Neural cell (in vitro differentiated cells): ENCODE results near the gene PNPLA4. TPM values are rescaled to one million over a fixed set of nuclear protein-coding genes. Genes with fewer than 3 reads are reported as not detected.
A peak's percentile ranks its signal among the peaks of the same experiment; 100 is the strongest.

Source experiments
- H2AFZ ChIP-seq: fragments of 200-600, 300-800 bp; sonication (generic), shearing (Covaris generic); 2 replicates; pipeline ENCODE4 v1.6.0; 2014; ENCODE audit warnings: low read depth, mild to moderate bottlenecking, antibody characterized with exemption, low read length, moderate library complexity
- H3F3A ChIP-seq: fragments of 200-600 bp; shearing (Covaris generic); 2 replicates; pipeline ENCODE4 v1.6.1; 2016; ENCODE audit warnings: mild to moderate bottlenecking, moderate library complexity, mixed read lengths, antibody characterized with exemption, low read length; ENCODE audit not compliant: insufficient read depth, poor library complexity, severe bottlenecking
- H3K27ac ChIP-seq: fragments of 200-600, 300-800 bp; sonication (generic), shearing (Covaris generic); 2 replicates; pipeline ENCODE4 v1.5.1; 2014; ENCODE audit warnings: mild to moderate bottlenecking, low read length, moderate library complexity
- H3K27me3 ChIP-seq: fragments of 300-800, 200-600 bp; sonication (generic), shearing (Covaris generic); 2 replicates; pipeline ENCODE4 v1.6.0; 2014; ENCODE audit warnings: mild to moderate bottlenecking, low read depth, low read length, moderate library complexity; ENCODE audit not compliant: insufficient read depth
- H3K36me3 ChIP-seq: fragments of 300-800, 200-600 bp; sonication (generic), shearing (Covaris generic); 2 replicates; pipeline ENCODE4 v1.5.1; 2014; ENCODE audit warnings: mild to moderate bottlenecking, antibody characterized with exemption, low read length, moderate library complexity; ENCODE audit not compliant: insufficient read depth
- H3K4me2 ChIP-seq: fragments of 300-800, 200-600 bp; sonication (generic), shearing (Covaris generic); 2 replicates; pipeline ENCODE4 v1.6.0; 2014; ENCODE audit warnings: mild to moderate bottlenecking, low read length
- H3K4me3 ChIP-seq: fragments of 300-800, 200-600 bp; sonication (generic), shearing (Covaris generic); 2 replicates; pipeline ENCODE4 v1.5.1; 2014; ENCODE audit warnings: mild to moderate bottlenecking, low read length, moderate library complexity
- H3K79me2 ChIP-seq: fragments of 200-600 bp; shearing (Covaris generic); replicated peaks from 2 replicates; pipeline ENCODE4 v1.6.0; 2014; ENCODE audit warnings: mild to moderate bottlenecking, low read length, moderate library complexity; ENCODE audit not compliant: insufficient read depth
- H3K9ac ChIP-seq: fragments of 300-800, 200-600 bp; sonication (generic), shearing (Covaris generic); 2 replicates; pipeline ENCODE4 v1.6.1; 2016; ENCODE audit warnings: mild to moderate bottlenecking, low read length, mixed read lengths
- H3K9me2 ChIP-seq: fragments of 200-600 bp; shearing (Covaris generic); 2 replicates; pipeline ENCODE4 v1.6.1; 2016; ENCODE audit warnings: mild to moderate bottlenecking, low read length, mixed read lengths; ENCODE audit not compliant: insufficient read depth
- H3K9me3 ChIP-seq: fragments of 200-600, 300-800 bp; sonication (generic), shearing (Covaris generic); 2 replicates; pipeline ENCODE4 v1.6.1; 2016; ENCODE audit warnings: mild to moderate bottlenecking, mixed run types, low read length, moderate library complexity, mixed read lengths
- H4K20me1 ChIP-seq: fragments of 200-600 bp; shearing (Covaris generic); 2 replicates; pipeline ENCODE4 v1.6.1; 2016; ENCODE audit warnings: mild to moderate bottlenecking, mixed run types; ENCODE audit not compliant: insufficient read depth
- EP300 ChIP-seq: fragments of 450-650 bp; conservative IDR thresholded peaks from 2 replicates; pipeline ENCODE4 v1.6.1; 2014; ENCODE audit warnings: antibody characterized with exemption, mild to moderate bottlenecking, moderate library complexity; ENCODE audit not compliant: poor library complexity, severe bottlenecking
- EZH2 ChIP-seq: fragments of 200-600, 300-800 bp; shearing (Covaris generic), sonication (generic); IDR thresholded peaks from 2 replicates; pipeline ENCODE4 v1.6.1; 2014; ENCODE audit warnings: antibody characterized with exemption, low read length, borderline replicate concordance, mild to moderate bottlenecking; ENCODE audit not compliant: insufficient read depth, poor library complexity, severe bottlenecking
- MXI1 ChIP-seq: fragments of 450-650 bp; conservative IDR thresholded peaks from 2 replicates; pipeline ENCODE4 v1.6.1; 2014; ENCODE audit warnings: antibody characterized with exemption, mild to moderate bottlenecking; ENCODE audit not compliant: poor library complexity, severe bottlenecking
- POLR2AphosphoS5 ChIP-seq: IDR thresholded peaks from 2 replicates; pipeline ENCODE4 v1.6.1; 2012
- RAD21 ChIP-seq: fragments of 450-650 bp; conservative IDR thresholded peaks from 2 replicates; pipeline ENCODE4 v1.6.1; 2014; ENCODE audit warnings: antibody characterized with exemption, mild to moderate bottlenecking, moderate library complexity
- SMC3 ChIP-seq: fragments of 450-650 bp; conservative IDR thresholded peaks from 2 replicates; pipeline ENCODE4 v1.6.1; 2014; ENCODE audit warnings: antibody characterized with exemption, mild to moderate bottlenecking, moderate library complexity; ENCODE audit not compliant: poor library complexity
- TAF1 ChIP-seq: IDR thresholded peaks from 2 replicates; pipeline ENCODE4 v1.6.1; 2012; ENCODE audit warnings: low read depth
- polyA plus RNA-seq: library from polyadenylated mRNA; depleted of rRNA; stranded (reverse); fragments of >200 nt; gene quantifications from 2 replicates; pipeline ENCODE4 v1.2.3, GENCODE V29; 2014
- TF ChIP-seq, protein P1 (sequence below): fragments of 450-650 bp; IDR thresholded peaks from 2 replicates; pipeline ENCODE4 v1.5.1; 2014; ENCODE audit warnings: antibody characterized with exemption, mild to moderate bottlenecking, moderate library complexity; ENCODE audit not compliant: poor library complexity, severe bottlenecking
- TF ChIP-seq, protein P2 (sequence below): IDR thresholded peaks from 2 replicates; pipeline ENCODE4 v1.6.1; 2012; ENCODE audit warnings: borderline replicate concordance

PNPLA4 gene
- polyA plus RNA-seq, 1 donor from 2014 or later = 2.0 TPM

DNA sequence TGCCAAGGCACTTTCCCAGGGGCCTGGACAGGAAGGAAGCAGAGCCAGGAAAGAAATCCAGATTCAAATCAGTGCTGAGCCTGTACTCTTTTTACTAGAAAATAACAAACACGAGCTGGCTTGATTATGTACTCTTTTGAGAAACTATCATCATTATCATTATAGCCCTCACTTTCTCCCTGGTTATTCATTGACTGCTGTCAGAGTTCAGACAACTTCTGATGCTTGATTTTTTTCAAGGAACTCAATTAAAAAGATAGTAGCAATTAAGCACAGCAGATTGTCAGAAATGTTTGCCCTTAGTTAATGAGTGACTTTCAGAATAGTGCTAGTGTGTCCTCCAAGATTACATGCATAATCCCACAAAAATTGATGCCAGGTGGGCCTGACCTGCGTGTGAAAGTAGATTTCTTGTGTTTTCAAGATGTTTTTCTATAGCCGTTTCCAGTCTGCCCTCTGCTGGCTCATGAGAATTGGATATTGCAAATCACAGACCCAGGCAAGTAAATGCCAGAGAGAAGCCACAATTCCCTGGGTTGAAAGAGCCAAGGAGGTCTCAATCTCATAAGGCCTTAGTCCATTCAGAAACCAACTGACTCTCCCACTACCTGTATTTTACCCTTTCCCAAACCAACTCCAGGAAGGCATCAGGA is 14.3 kb upstream of the PNPLA4 start:
- no peak overlapping the region for H2AFZ ChIP-seq
- H4K20me1 ChIP-seq = no peaks in the 10 kb centered on the region
- no peak overlapping the region for H3K9ac ChIP-seq
- H3K27ac ChIP-seq = no peak overlapping the region
- H3K4me2 ChIP-seq = no peak overlapping the region
- no peaks in the 10 kb centered on the region for H3F3A ChIP-seq
- no peaks in the 10 kb centered on the region for H3K27me3 ChIP-seq
- peak; percentile 74 for TF ChIP-seq RAD21
- TF ChIP-seq EZH2 = no peak
- no peak for TF ChIP-seq TAF1
- TF ChIP-seq, protein P1, sequence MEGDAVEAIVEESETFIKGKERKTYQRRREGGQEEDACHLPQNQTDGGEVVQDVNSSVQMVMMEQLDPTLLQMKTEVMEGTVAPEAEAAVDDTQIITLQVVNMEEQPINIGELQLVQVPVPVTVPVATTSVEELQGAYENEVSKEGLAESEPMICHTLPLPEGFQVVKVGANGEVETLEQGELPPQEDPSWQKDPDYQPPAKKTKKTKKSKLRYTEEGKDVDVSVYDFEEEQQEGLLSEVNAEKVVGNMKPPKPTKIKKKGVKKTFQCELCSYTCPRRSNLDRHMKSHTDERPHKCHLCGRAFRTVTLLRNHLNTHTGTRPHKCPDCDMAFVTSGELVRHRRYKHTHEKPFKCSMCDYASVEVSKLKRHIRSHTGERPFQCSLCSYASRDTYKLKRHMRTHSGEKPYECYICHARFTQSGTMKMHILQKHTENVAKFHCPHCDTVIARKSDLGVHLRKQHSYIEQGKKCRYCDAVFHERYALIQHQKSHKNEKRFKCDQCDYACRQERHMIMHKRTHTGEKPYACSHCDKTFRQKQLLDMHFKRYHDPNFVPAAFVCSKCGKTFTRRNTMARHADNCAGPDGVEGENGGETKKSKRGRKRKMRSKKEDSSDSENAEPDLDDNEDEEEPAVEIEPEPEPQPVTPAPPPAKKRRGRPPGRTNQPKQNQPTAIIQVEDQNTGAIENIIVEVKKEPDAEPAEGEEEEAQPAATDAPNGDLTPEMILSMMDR = peak; percentile 67
- TF ChIP-seq SMC3 = peak; percentile 75
- no peak for TF ChIP-seq MXI1
- TF ChIP-seq, protein P2, sequence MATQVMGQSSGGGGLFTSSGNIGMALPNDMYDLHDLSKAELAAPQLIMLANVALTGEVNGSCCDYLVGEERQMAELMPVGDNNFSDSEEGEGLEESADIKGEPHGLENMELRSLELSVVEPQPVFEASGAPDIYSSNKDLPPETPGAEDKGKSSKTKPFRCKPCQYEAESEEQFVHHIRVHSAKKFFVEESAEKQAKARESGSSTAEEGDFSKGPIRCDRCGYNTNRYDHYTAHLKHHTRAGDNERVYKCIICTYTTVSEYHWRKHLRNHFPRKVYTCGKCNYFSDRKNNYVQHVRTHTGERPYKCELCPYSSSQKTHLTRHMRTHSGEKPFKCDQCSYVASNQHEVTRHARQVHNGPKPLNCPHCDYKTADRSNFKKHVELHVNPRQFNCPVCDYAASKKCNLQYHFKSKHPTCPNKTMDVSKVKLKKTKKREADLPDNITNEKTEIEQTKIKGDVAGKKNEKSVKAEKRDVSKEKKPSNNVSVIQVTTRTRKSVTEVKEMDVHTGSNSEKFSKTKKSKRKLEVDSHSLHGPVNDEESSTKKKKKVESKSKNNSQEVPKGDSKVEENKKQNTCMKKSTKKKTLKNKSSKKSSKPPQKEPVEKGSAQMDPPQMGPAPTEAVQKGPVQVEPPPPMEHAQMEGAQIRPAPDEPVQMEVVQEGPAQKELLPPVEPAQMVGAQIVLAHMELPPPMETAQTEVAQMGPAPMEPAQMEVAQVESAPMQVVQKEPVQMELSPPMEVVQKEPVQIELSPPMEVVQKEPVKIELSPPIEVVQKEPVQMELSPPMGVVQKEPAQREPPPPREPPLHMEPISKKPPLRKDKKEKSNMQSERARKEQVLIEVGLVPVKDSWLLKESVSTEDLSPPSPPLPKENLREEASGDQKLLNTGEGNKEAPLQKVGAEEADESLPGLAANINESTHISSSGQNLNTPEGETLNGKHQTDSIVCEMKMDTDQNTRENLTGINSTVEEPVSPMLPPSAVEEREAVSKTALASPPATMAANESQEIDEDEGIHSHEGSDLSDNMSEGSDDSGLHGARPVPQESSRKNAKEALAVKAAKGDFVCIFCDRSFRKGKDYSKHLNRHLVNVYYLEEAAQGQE = no peak
- TF ChIP-seq POLR2AphosphoS5 = no peak
- no peak for TF ChIP-seq EP300
- H3K9me2 ChIP-seq = no peaks in the 10 kb centered on the region
- H3K4me3 ChIP-seq = no peak overlapping the region
- H3K9me3 ChIP-seq = no peaks in the 10 kb centered on the region
- H3K36me3 ChIP-seq = no peaks in the 10 kb centered on the region
- H3K79me2 ChIP-seq = no peaks in the 10 kb centered on the region

DNA sequence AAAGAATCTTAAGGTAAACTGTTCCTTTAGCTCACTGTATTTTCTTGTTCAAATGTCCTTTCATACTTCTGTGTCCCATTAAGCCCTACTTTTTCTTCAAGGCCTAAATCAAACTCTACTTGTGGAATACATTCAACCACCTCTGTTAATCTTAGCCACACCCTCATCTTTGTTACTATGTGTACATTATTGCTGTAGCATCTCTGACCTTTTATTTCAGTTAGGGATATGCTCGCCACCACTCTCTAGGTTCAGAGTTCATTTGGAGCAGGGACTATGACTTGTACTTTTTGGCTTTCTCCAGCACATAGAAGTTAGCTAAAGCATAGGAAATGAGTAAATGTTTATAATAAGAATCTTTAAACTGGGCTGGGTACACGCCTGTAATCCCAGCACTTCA is 6.8 kb upstream of the PNPLA4 start:
- Histone ChIP-seq H3K79me2 (no peaks in the 10 kb centered on the region), H3F3A (no peaks in the 10 kb centered on the region), H3K27me3 (no peaks in the 10 kb centered on the region), H3K4me2 (no peak overlapping the region), H3K9me3 (no peaks in the 10 kb centered on the region), H3K36me3 (no peaks in the 10 kb centered on the region), H2AFZ (no peak overlapping the region), H3K9me2 (no peaks in the 10 kb centered on the region), H4K20me1 (no peaks in the 10 kb centered on the region), H3K4me3 (no peak overlapping the region), H3K9ac (no peak overlapping the region), H3K27ac (no peak overlapping the region)
- TF ChIP-seq, protein P1 = no peak
- no peak for TF ChIP-seq EP300
- TF ChIP-seq TAF1 = no peak
- TF ChIP-seq RAD21 = no peak
